ENCODE results near the gene GZF1. TPM values are rescaled to one million over a fixed set of nuclear protein-coding genes. Genes with fewer than 3 reads are reported as not detected.

GZF1 gene
- total RNA-seq, 1 experiment from 2014 or later: 17.0 TPM

GRCh38 chr20:23409800-23410199 lies 47.8 kb downstream of the GZF1 start:
- no peak overlapping the region for H3K4ac ChIP-seq (ENCODE audit: low read depth, low read length)
- no peak overlapping the region for H4K5ac ChIP-seq (ENCODE audit: insufficient read length, low read depth, low read length)
- no peak for DNase-seq
- no peaks in the 10 kb centered on the region for H3K9me3 Mint-ChIP-seq
- no peaks in the 10 kb centered on the region; the same call in 1 of the 2 replicates for H3K4me1 ChIP-seq (ENCODE audit: insufficient read depth, low read length)
- H3K79me1 ChIP-seq (ENCODE audit: insufficient read depth, low read depth, low read length, poor library complexity, severe bottlenecking): peaks cover 6% of the 10 kb centered on the region
- no peak overlapping the region for H3T11ph ChIP-seq (ENCODE audit: low read length)
- no peak overlapping the region for H2BK15ac ChIP-seq (ENCODE audit: low read depth, low read length)
- WGBS (ENCODE audit: extremely low coverage, insufficient read length, low lambda C conversion rate): no CpG with 5 or more reads among the region's 3 CpGs
- no peak overlapping the region for H3K4me2 ChIP-seq (ENCODE audit: insufficient read depth, insufficient read length, low read length)
- H2BK20ac ChIP-seq (ENCODE audit: low read depth, low read length, poor library complexity, severe bottlenecking): no peak overlapping the region
- no peak overlapping the region for H3K18ac ChIP-seq (ENCODE audit: insufficient read length, low read depth, low read length)
- peaks cover 6 to 20% of the 10 kb centered on the region in 2 experiments for H3K4me1 Mint-ChIP-seq
- H3K27me3 ChIP-seq (ENCODE audit: insufficient read depth, low read length): no peaks in the 10 kb centered on the region
- no peak overlapping the region for H3K14ac ChIP-seq (ENCODE audit: insufficient read depth, low read length)
- H3K27ac Mint-ChIP-seq: no peak overlapping the region
- H2BK12ac ChIP-seq (ENCODE audit: insufficient read length, low read depth, low read length): no peak overlapping the region
- no peaks in the 10 kb centered on the region for H3K9me3 ChIP-seq (ENCODE audit: control insufficient read depth, low read depth, low read length)
- H4K20me1 ChIP-seq (ENCODE audit: control insufficient read depth, insufficient read depth, insufficient read length): no peaks in the 10 kb centered on the region
- peaks cover 15% of the 10 kb centered on the region; the same call in 1 of the 2 replicates for H3K79me2 ChIP-seq (ENCODE audit: insufficient read depth, low read length)
- no peak overlapping the region for H4K91ac ChIP-seq (ENCODE audit: insufficient read length, low read depth, low read length)
- H4K8ac ChIP-seq (replicated peaks; ENCODE audit: insufficient read length, low read depth, low read length): no peak overlapping the region
- TF ChIP-seq CTCF (conservative IDR thresholded peaks at IDR 0.05): no peak
- no peak overlapping the region for H3K23ac ChIP-seq (ENCODE audit: insufficient read length, low read depth, low read length)
- no peak overlapping the region for H3K56ac ChIP-seq (ENCODE audit: insufficient read length, low read depth, low read length)
- no peak overlapping the region for H3K27ac ChIP-seq (ENCODE audit: insufficient read length, low read depth, low read length)
- H2BK120ac ChIP-seq (ENCODE audit: low read depth, low read length, poor library complexity, severe bottlenecking): no peak overlapping the region
- no peak overlapping the region for H3K4me3 Mint-ChIP-seq
- H2AFZ ChIP-seq (ENCODE audit: low read length): no peak overlapping the region
- H2AK5ac ChIP-seq (ENCODE audit: insufficient read length, low read length): no peak overlapping the region
- no peaks in the 10 kb centered on the region for H3K23me2 ChIP-seq (ENCODE audit: insufficient read length, low read depth, low read length, poor library complexity, severe bottlenecking)
- no peak overlapping the region for H3K9ac ChIP-seq (ENCODE audit: extremely low read depth, insufficient read length, low read length)
- no peaks in the 10 kb centered on the region; a peak in 1 of 7 replicates for H3K36me3 Mint-ChIP-seq (ENCODE audit: insufficient read depth in 1 of 3, low read depth in 3 of 3)
- no peaks in the 10 kb centered on the region for H3K27me3 Mint-ChIP-seq (ENCODE audit: low read depth)
- H2BK5ac ChIP-seq (ENCODE audit: insufficient read length, low read length): no peak overlapping the region
